NCI-H526 treated with DMSO at 0.1 percent for 48 hours (cell line): ENCODE measurements around the gene HMG20A.
A peak's percentile ranks its signal among the peaks of the same experiment; 100 is the strongest.

Experiments used
- DNase-seq: peaks from one replicate; lab custom pipeline; 2025; lab: John Stamatoyannopoulos, UW

HMG20A gene

DNA sequence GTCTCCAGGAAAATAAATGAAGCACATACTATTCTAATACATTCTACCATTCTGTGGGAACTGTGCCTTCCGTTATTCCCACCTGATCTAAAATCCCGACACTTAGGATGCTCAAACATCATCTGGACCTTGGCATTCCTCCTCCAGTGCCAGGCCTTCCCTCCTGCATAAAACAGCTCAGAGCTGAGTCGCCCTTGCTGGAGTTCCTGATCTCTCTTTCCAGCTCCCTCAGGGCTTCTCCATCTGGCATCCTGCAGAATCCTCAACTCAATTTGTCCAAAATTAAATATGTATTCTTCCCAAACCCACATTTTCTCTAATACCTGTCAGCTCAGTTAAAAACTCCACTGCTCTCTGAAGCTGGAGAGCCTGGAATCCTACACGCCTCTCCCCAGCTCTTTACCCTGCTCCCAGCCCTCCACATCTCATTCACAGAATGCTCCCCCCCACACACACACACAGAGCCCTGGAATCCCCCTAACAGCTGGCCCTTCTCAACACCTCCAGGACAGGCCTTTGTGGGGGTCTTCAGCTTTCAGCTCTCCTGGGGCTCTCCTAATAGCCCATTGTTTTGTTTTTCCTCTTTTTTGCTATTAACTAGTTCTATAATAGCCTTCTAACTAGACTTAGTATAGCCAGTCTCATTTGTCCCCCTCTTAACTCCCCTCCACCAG, 78.5 kb downstream of the HMG20A start:
- DNase-seq: no peak

DNA sequence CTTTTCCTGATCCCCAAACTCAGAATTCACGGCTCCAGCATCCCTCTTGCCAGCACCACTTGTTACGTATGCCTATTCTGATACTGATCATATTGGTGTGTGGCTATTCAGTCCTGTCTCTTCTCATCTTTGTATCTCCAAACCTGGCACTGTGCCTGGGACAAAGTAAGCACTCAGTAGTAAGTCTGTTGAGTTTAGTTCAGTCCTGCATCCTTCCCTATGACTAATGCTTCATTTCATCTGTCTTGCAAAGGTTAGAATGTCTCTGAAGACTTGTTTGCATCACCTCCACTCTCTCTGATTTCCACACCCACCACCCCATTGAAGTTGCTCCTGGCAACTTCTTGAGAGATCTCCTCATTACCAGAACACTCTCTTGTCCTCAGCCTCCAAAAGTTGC, 80.3 kb downstream of the HMG20A start:
- DNase-seq: no peak

DNA sequence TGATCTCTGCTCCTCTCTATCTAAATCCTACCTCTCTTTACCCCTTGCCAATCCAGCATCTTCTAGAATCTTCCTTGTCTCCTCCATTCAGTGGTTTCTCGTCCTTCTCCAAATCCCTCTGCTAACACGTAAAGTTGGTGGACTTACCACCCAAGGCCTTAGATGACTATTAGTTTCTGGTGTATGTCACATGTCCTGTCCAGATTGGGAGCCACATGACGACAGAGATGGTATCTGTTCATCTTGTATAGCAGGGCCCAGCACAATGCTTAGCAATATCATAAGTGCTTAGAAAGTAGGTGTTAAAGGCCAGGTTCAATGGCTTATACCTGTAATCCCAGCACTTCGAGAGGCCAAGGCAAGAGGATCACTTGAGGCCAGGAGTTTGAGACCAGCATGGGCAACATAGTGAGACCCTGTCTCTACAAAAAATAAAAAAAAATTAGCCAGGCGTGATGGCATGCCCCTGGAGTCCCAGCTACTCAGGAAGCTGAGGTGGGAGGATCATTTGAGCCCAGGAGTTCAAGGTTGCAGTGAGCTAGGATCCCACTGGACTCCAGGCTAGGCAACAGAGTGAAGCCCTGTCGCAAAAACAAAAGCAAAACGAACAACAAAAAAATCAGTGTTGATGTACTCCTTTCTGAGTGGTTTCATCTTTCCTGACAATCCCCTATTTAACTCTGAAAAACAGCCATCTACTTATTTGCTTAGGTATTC, 81.8 kb downstream of the HMG20A start:
- no peak for DNase-seq

DNA sequence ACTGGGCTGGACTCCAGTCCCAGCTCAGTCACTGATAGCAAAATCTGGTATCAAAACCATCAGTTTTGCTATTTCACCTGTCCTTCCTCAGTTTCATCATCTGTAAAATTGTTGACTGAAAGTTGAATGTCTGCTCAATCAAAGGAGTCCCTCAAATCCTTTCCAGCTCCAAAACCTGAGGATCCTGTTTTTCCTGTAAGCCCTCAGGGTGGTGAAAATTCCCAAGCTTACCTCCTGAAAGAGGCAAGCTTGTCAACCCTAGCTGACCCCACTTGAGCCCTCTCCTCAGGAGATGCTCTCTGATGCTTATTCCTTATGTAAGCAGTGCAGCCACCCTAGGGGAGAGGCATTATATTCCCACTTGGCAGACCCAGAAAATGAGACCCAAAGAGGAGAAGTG, 82.6 kb downstream of the HMG20A start:
- DNase-seq: no peak

DNA sequence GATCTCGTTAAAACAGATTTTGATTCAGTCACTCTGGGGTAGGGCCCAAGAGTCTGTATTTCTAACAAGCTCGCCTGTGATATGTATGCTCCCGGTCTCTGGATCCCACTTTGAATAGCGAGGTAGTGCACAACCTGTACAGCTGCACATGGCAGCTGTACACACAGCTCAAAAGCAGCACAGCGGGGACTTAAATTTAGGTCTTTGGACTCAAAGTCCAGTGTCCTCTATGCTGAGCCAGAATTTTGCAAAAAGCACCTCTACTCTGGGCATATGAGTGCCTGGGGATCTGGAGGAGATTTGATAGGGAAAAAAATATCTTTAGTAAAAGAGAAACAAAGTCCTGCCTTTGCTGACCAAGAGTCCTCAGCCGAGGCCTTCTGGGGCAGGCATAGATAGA, 83.1 kb downstream of the HMG20A start:
- DNase-seq: no peak

DNA sequence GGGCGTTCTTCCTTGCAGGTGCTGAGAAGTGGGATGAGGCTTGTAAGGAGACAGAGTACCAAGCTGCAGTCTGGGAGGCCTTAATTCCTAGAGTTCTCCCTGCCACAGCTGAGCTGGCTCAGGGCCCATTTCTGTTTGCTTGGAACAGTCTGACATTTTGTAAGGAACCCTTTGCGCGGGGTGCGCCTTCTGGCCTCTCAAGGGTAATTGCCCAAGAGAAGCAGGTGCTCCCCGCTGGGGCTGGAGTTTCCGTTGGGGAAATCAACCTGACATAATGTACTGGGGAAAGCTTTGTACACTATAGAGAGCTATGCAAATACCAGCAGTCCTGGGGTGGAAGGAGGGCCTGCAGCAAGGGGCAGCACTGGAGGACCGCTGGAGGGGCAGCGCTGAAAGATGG, 83.6 kb downstream of the HMG20A start:
- DNase-seq: peak; percentile 92

DNA sequence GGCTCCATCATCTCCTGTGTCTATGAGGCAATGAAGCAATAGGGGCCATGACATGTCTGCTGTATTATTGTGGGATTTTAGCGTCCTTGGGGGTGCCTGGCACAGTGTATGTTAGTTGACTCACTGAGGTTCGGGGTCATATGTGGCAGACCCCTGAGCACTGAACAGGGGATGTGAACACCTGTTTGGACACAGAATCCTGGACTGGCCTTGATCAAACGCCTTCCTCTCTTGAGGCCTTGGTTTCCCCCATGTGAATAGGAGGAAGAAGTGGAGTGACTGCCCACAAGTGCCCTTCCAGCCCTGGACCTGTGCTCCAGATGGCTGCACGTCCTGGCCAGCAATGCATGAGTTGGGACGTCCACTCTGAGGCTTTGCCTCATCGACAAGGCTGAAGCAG, 84.2 kb downstream of the HMG20A start:
- DNase-seq: no peak

DNA sequence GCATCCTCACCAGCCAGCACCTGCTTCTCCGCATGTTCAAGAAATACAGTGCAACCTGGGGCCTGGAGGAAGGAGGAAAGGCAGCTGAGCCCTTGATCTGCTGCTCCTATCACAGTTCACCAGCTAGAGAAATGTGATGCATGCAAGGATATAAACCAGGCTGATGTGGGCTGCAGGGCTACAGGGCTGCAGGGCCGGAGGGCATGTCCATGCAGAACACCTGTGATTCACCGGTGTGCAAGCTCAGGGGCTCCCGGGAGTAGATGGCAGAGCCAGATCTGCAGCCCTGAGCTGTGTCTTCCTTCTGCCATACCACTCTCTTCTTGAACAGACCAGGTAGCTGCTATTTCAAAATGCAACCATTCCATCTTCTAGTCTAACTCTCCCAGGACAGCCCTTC, 84.9 kb downstream of the HMG20A start:
- DNase-seq: no peak

DNA sequence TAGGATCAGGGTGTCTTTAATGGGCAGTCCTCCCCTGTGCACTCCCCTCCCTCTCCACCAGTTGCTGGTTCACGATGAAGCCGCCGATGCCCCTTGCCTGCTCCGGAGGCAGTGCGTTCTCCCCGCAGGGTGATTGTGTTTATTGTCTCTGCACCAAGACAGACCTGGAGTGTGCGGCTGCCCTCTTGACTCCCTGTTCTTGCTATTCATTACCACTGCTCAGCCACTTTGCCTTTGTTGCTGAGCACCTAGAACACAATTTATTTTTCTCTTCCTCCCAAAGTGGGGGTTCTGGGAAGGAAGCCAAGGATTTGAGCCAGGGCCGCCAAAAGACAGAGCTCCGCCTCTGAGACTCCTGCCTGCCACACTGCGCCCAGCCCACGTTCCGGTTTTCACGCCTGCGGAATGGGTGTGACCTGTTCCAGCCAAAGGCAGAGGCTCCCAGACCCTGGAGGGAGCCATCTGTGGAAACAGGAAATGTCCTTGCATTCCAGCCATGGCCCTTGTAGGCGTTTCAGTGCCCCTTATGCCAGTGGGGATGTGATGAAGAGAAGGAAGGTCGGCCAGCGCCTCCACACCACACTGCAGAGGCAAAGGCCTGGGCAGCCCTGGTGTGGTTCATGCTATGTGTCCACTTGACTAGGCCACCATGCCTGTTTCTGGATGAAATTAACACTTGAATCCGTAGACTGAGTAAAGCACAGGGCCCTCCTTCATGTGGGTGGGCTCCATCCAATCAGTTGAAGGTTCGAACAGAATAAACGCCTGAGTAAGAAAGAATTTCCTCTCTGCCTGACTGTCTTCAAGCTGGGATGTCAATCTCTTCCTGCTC, 85.8 kb downstream of the HMG20A start:
- DNase-seq: no peak

DNA sequence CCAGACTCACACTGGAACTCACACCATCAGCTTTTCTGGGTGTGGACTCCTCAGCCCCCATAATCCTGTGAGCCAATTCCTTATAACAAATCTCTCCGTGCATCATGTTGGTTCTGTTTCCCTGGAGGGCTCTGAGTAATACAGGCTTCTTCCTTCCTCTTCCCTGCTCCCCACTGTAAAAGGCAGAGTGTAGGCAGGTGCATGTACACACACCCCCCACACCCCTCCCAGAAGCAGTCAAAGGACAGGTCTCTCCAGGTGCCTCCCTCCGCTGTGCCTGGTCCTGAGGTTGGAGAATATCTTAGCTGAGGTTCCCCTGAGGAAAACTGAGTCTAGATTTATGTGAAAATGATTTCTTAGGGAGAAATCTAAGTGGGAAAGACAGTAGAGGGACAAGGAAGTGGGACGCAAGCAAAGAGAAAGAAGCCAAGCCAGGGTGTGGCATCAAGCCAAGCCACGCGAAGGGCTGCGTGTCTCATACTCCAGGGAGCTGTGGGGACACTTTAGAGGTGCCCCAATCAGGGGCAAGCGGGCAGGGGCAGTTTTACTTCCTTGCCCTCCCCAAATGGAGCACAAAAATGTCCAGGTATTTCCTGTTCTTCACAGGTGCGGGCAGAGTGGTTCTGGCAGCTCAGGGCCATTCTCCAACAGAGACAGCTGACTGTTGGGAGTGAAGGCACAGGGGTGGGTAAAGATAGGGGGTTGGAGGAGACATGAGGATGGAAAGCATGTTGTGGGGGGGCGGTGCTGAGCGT, 86.6 kb downstream of the HMG20A start:
- peak; percentile 41 for DNase-seq

DNA sequence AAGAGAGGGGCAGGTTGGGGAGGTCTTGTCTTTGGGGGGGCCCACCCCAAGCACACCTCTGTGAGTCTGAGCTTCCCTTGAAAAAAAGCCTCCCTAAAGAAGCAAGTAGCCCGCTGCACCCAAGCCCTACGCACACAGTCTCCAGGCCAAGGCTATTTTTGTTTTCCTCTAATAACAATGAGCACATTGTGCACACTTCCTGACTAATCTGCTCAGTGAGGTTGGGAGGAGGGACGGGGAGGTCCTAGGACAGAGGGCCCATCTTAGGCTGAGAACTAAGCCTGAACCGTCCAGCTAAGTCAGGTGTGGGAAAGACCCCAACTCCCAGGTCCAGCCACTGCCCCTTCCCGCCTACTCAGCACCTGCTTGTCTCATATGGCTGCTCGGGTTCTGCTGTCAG, 87.2 kb downstream of the HMG20A start:
- peak; percentile 77 for DNase-seq

DNA sequence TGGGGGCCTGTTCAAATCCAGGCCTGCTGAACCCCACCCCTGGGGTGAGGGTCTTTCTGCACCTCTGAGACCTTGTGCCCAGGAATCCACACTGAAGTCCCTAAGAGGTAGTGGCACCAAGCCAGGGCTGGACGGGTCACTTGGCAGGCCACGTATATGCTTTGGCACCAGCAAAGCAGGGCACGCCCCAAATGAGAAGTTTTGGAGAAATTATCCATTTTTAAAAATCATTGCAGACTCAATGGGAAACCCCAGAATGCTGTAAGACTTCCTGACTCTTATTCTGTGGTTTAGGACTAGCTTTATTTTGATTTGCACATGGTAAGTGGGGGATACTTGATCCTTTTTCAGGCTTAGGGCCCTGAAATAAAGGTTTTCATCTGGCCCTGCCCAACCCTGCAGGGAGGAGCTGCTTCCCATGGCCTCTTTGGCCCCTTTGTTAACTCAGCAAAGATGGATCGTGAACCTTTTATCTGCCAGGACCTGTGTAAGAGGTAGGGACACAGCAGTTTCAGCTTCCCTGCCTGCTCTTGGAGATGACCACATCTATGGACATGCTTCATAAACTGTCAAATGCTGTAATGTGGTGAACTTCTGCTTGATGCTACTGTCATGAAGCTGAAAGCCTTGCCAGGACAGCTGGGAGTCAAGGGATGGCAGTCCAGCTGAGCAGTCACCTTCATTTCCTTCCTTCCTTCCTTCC, 88.0 kb downstream of the HMG20A start:
- DNase-seq: no peak

DNA sequence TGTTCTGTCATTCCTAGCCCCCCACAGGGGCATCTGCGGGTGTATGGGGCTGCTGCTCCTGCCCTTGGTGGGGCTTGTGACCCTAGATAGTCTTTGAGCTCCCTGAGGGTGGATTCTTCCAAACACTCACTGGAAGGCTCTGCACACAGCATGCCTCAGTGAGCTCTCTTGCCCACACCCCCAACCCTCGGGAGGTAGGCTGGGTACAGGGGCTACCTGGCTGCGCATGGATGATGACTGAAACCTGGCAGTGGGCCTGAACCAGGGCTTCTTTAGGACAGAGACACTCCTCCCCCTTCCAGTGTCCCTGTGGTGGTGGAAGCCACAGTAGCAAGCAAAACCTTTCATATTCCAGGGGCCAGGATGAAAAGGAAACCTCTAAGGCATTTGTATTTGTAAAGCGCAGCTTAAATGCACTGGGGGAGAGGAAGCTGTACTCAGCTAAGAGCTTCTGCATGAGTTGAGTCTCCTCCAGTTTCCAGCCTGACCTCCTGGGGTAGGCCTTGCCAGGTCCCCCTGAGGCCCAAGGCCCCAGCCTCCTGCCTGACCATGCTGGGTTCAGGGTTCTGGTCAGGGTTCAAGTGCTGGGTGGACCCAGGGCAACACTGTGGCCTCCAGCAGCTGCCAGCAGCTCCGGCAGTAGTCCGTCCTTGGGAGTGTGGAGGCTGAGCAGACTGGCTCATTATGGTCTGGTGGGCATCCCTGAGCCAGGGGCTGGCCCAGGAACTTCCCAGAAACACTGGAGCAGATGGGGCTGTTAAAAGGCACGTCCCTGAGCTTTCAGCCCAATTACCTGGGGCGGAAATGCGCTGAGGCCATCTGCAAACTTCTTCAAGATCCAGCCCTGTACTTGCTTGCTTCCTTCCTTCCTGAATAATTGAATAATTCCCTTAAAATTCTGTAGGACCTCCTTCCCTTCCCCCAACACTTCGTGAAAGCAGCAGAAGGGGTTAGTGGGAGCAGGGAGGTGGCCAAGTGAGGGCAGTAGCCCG, 89.7 kb downstream of the HMG20A start:
- no peak for DNase-seq

DNA sequence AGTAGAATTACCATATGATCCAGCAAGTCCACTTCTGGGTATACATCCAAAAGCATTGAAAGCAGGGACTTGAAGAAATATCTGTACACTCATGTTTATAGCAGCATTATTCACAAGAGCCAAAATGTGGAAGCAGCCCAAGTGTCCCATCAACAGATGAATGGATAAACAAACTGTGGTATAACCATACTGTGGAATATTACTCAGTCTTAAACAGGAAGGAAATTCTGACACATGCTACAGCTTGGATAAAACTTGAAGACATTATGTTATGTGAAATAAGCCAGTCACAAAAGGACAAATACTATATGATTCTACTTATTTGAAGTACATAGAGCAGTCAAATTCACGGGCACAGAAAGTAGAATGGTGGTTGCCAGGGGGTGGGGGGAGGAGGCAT, 91.2 kb downstream of the HMG20A start:
- DNase-seq: no peak

DNA sequence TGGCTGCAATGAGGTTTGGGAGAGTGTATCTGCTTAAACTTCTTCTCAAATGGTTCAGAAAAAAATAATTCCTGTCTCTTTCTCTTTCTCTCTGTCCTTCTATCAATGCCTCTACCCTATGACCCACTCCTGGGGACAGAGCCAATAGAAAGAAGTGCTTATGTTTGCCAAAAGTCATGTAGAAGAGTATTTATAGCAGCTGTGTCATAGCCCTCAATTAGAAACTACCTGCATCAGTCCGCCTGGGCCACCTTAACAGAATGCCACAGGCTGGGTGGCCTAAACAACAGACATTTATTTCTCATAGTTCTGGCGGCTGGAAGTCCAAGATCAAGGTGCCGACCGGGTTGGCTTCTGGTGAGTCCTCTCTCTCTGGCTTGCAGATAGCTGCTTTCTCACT, 92.5 kb downstream of the HMG20A start:
- no peak for DNase-seq

DNA sequence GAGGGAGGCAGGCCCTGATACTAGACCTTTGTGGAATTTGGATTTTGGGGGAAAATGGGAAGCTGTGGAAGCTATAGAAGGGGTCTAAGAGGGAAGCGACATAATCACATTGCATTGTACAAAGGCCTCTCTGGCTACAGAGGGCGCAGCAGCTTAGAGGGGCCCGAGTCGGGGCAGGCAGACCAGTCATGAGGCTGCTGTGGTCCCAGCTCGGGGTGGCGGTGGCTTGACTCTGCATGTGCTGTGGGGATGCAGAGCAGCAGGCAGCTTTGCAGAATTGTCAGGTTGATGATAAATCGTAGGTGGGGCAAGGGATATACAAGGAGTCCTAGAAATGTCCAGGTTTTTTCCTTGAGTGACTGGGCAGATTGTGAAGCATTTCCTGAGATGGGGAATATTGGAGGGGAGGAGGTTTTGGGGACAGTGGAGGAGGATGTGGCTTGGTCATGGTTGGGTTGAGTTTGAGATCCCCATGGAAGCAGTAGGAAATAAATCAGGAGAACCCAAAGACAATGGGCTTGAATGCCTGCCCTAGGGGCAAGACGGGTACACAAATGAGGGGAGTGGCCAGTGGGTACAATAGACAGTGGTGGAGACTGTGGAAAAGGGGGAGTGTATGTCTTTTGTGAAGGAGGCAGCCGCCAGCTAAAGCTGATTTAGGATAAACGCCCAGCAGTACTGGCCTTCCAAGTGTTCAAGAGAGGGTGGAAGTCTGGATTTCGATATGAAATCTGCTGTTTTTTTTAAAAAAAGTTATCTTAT, 94.1 kb downstream of the HMG20A start:
- DNase-seq: peak; percentile 47

DNA sequence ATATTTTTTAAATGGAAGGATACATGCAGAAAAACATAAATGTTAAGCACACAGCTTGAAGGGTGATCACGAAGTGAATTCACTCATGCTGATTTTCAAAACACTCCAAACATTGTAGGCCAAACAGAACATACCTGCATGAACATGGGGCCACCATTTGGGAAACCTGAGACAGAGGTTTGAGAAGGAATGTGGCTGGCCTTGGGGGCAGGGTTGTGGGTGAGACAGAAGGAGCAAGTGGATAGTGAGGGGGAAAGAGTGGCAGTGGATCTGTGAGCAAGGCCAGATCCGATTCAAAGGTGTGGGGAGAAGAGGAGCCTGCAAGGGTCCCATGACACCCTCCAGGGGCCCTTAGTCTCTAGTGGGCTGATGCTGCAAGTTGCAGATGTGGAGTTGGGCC, 94.9 kb downstream of the HMG20A start:
- no peak for DNase-seq

DNA sequence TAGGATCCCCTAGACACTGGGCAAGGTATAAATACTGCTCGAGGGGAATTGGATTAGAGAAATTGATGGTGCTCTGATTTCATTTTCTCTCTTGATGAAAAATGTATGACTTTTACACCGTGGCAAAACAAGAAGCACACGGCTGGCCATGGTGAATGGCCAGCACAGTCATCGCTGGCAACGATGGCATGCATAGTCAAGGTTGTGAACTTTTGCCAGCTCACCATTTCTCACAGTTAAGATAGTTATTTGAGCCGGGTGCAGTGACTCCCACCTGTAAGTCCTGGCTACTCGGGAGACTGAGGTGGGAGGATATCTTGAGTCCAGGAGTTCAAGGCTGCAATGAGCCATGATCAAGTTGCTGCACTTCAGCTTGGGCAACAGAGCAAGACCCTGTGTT, 95.4 kb downstream of the HMG20A start:
- no peak for DNase-seq

DNA sequence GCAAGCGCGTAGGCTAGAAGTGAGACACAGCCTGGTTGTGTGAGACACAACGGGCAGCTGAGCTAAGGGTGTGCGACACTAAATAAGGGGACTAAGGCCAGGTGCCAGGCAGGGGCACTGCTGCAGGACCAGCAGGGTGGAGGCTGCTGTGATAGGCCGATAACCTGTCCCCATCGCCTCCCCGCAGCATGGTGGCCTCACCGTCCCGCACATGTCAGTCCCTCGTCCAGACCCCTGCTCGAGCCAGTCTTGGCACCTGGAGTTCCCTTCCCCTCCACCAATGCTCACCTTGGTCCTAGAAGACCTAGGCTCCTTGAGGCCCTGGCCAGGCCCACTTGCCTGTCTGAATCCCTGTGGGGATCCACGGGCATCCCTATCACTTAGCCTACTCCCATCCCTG, 96.1 kb downstream of the HMG20A start:
- no peak for DNase-seq

DNA sequence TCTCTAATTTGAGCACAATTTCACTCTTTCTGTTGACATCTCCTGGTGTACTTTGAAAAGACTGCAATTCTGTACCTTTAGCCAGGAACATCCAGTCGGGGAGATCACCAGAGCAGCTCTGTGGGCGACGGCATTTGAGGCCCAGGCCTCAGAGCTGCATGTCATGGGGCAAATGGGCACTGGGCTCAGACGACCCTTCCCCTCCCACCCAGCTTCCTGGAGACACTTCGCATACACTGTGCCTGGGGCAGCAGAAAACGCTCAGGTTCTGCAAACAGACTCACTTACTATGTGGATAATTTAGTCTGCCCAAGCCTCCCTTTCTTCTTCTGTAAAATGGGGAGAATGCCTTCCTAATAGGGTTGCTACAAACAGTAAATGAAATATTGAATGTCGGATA, 96.9 kb downstream of the HMG20A start:
- no peak for DNase-seq
